SK-N-MC (cell line): ENCODE results near the gene LRBA.
A peak's percentile ranks its signal among the peaks of the same experiment; 100 is the strongest.

ENCODE experiments used
- DNase-seq: peaks from one replicate; pipeline ENCODE4 v3.0.0-alpha.2; 2011; ENCODE audit warnings: low read depth, low spot score
- H3K27ac ChIP-seq: fragments of 200-600 bp; sonication (generic); 2 replicates; pipeline ENCODE4 v1.5.1; 2016; ENCODE audit warnings: mixed run types
- H3K36me3 ChIP-seq: fragments of 200-600 bp; sonication (generic); 2 replicates; pipeline ENCODE4 v1.6.1; 2017; ENCODE audit warnings: antibody characterized with exemption, low read length, mixed read lengths; ENCODE audit not compliant: insufficient read depth
- H3K4me3 ChIP-seq: fragments of 200-600 bp; sonication (generic); 2 replicates; pipeline ENCODE4 v1.5.1; 2016
- H3K9ac ChIP-seq: fragments of 200-600 bp; sonication (generic); 2 replicates; pipeline ENCODE4 v1.8.0; 2017; ENCODE audit warnings: mixed run types, mixed read lengths; ENCODE audit not compliant: insufficient read length
- H3K9me3 ChIP-seq: fragments of 200-600 bp; sonication (generic); 2 replicates; pipeline ENCODE4 v1.6.1; 2017; ENCODE audit warnings: low read depth, mild to moderate bottlenecking, antibody characterized with exemption, low read length, moderate library complexity, mixed read lengths
- EZH2 ChIP-seq: fragments of 200-600 bp; sonication (generic); IDR thresholded peaks from one replicate; pipeline ENCODE4 v1.6.1; 2017; ENCODE audit warnings: antibody characterized with exemption
- FOXP2 ChIP-seq: optimal IDR thresholded peaks from 2 replicates; pipeline ENCODE3; 2011; ENCODE audit warnings: mild to moderate bottlenecking, moderate library complexity; ENCODE audit not compliant: insufficient read depth; ENCODE audit errors: extremely low read length, control extremely low read depth
- POLR2AphosphoS5 ChIP-seq: IDR thresholded peaks from 2 replicates; pipeline ENCODE4 v1.6.1; 2012; ENCODE audit warnings: mild to moderate bottlenecking, low read depth, low read length, borderline replicate concordance

Gene LRBA

GRCh38 chr4:150591904-150592303, 423.2 kb downstream of the LRBA start:
- TF ChIP-seq POLR2AphosphoS5 (no peak), FOXP2 (no peak)
- H3K4me3 ChIP-seq: no peak overlapping the region
- no peak for DNase-seq
- no peak overlapping the region for H3K9ac ChIP-seq
- no peaks in the 10 kb centered on the region for H3K9me3 ChIP-seq
- H3K27ac ChIP-seq: peak overlapping the region; percentile 9
- no peaks in the 10 kb centered on the region for H3K36me3 ChIP-seq

GRCh38 chr4:150591406-150591805, 423.7 kb downstream of the LRBA start:
- no peak for DNase-seq
- H3K9ac ChIP-seq: peak overlapping the region; percentile 0
- TF ChIP-seq POLR2AphosphoS5 (no peak), FOXP2 (no peak)
- H3K4me3 ChIP-seq: no peak overlapping the region
- no peaks in the 10 kb centered on the region for H3K36me3 ChIP-seq
- peak overlapping the region; percentile 9 for H3K27ac ChIP-seq
- H3K9me3 ChIP-seq: no peaks in the 10 kb centered on the region

- Histone ChIP-seq H3K36me3 (no peaks in the 10 kb centered on the region), H3K27ac (no peak overlapping the region), H3K4me3 (no peak overlapping the region), H3K9ac (no peak overlapping the region), H3K9me3 (no peaks in the 10 kb centered on the region)
- no peak for TF ChIP-seq EZH2
- TF ChIP-seq POLR2AphosphoS5: no peak
- TF ChIP-seq FOXP2: no peak
- no peak for DNase-seq
Measured at GRCh38 chr4:150590631-150591030, 424.5 kb downstream of the LRBA start.

- Histone ChIP-seq H3K9ac (no peak overlapping the region), H3K4me3 (no peak overlapping the region), H3K27ac (peak overlapping the region; percentile 64), H3K9me3 (no peaks in the 10 kb centered on the region), H3K36me3 (no peaks in the 10 kb centered on the region)
- no peak for DNase-seq
- no peak for TF ChIP-seq FOXP2
- TF ChIP-seq EZH2: no peak
Measured at GRCh38 chr4:150589157-150589556, 425.9 kb downstream of the LRBA start.

DNA sequence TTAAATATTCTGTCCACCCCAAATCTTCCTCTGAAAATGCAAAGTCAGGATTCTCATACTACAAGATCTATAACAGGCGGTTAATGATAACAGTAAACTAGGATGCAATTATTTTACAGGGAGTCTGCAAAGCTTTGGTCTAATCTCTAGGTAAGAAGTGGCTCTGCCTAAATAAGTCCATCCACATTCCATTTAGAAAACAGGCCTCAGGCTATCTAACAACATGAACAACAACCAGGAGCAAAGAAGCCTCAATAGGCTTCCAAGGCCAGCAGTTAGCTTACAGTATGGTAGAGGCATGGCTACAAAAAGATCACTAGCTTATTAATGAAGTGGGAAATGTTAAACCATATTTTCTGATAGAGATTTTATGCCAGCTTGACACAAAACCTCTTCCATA, 426.8 kb downstream of the LRBA start:
- no peak overlapping the region for H3K4me3 ChIP-seq
- no peak overlapping the region for H3K9ac ChIP-seq
- no peak for DNase-seq
- no peak for TF ChIP-seq EZH2
- TF ChIP-seq POLR2AphosphoS5: no peak
- TF ChIP-seq FOXP2: no peak
- peaks cover 7% of the 10 kb centered on the region; the same call in 1 of the 2 replicates for H3K36me3 ChIP-seq
- H3K27ac ChIP-seq: peak overlapping the region; percentile 64
- no peaks in the 10 kb centered on the region for H3K9me3 ChIP-seq

- no peaks in the 10 kb centered on the region for H3K9me3 ChIP-seq
- TF ChIP-seq EZH2: no peak
- no peak for TF ChIP-seq FOXP2
- TF ChIP-seq POLR2AphosphoS5: no peak
- no peak overlapping the region for H3K9ac ChIP-seq
- peak overlapping the region; percentile 64; the same call in 1 of the 2 replicates for H3K27ac ChIP-seq
- peaks cover 14% of the 10 kb centered on the region; the same call in 1 of the 2 replicates for H3K36me3 ChIP-seq
- no peak overlapping the region for H3K4me3 ChIP-seq
- DNase-seq: no peak
Measured at GRCh38 chr4:150586162-150586810, 428.8 kb downstream of the LRBA start.

GRCh38 chr4:150585611-150586010, 429.5 kb downstream of the LRBA start:
- no peak overlapping the region for H3K27ac ChIP-seq
- DNase-seq: no peak
- H3K36me3 ChIP-seq: peaks cover 14% of the 10 kb centered on the region; the same call in 1 of the 2 replicates
- no peaks in the 10 kb centered on the region for H3K9me3 ChIP-seq
- H3K9ac ChIP-seq: no peak overlapping the region
- TF ChIP-seq POLR2AphosphoS5 (no peak), FOXP2 (no peak), EZH2 (no peak)
- no peak overlapping the region for H3K4me3 ChIP-seq

- Histone ChIP-seq H3K9ac (no peak overlapping the region), H3K36me3 (peaks cover 14% of the 10 kb centered on the region; the same call in 1 of the 2 replicates), H3K27ac (no peak overlapping the region), H3K4me3 (no peak overlapping the region), H3K9me3 (no peaks in the 10 kb centered on the region)
- TF ChIP-seq POLR2AphosphoS5: no peak
- no peak for TF ChIP-seq FOXP2
- no peak for TF ChIP-seq EZH2
- no peak for DNase-seq
Measured at GRCh38 chr4:150584111-150584915, 430.8 kb downstream of the LRBA start.
